SU-DHL-6 (cell line): ENCODE data around the gene OVOL1.

ENCODE experiments used
- H2AFZ ChIP-seq: fragments of 200-600 bp; sonication (generic); 2 replicates; pipeline ENCODE4 v1.6.1; 2014; ENCODE audit warnings: low read depth, mild to moderate bottlenecking, moderate library complexity, mixed read lengths, antibody characterized with exemption, low read length; ENCODE audit not compliant: severe bottlenecking
- H3F3A ChIP-seq: fragments of 200-600 bp; shearing (Covaris generic); 2 replicates; pipeline ENCODE4 v1.6.0; 2016; ENCODE audit warnings: antibody characterized with exemption, mild to moderate bottlenecking; ENCODE audit not compliant: insufficient read depth
- H3K27ac ChIP-seq: fragments of 200-600 bp; sonication (generic); 2 replicates; pipeline ENCODE4 v1.5.1; 2016; ENCODE audit warnings: low read depth, mild to moderate bottlenecking, low read length, moderate library complexity, mixed read lengths
- H3K27me3 ChIP-seq: fragments of 200-600 bp; sonication (generic), shearing (Covaris generic); 2 replicates; pipeline ENCODE4 v1.6.0; 2014; ENCODE audit warnings: mild to moderate bottlenecking, low read length
- H3K36me3 ChIP-seq: fragments of 200-600 bp; sonication (generic); 2 replicates; pipeline ENCODE4 v1.6.1; 2014; ENCODE audit warnings: mild to moderate bottlenecking, low read length, mixed read lengths
- H3K4me2 ChIP-seq: fragments of 300-600, 200-600 bp; shearing (Covaris generic), sonication (generic); 2 replicates; pipeline ENCODE4 v1.6.0; 2014; ENCODE audit warnings: low read length, low read depth, mild to moderate bottlenecking; ENCODE audit not compliant: poor library complexity, severe bottlenecking
- H3K4me3 ChIP-seq: fragments of 200-600 bp; sonication (generic); 2 replicates; pipeline ENCODE4 v1.5.1; 2014; ENCODE audit warnings: antibody characterized with exemption, low read length, mild to moderate bottlenecking, mixed read lengths; ENCODE audit not compliant: insufficient read depth, poor library complexity, severe bottlenecking
- H3K79me2 ChIP-seq: fragments of 200-600 bp; sonication (generic); 2 replicates; pipeline ENCODE4 v1.6.1; 2014; ENCODE audit warnings: mild to moderate bottlenecking, low read length, moderate library complexity; ENCODE audit not compliant: insufficient read depth
- H3K9ac ChIP-seq: fragments of 200-600 bp; sonication (generic); 2 replicates; pipeline ENCODE4 v1.7.0; 2014; ENCODE audit warnings: mild to moderate bottlenecking, low read length
- H3K9me2 ChIP-seq: fragments of 200-600 bp; sonication (generic); replicated peaks from 2 replicates; pipeline ENCODE4 v1.6.1; 2014; ENCODE audit warnings: low read length; ENCODE audit not compliant: insufficient read depth
- H3K9me3 ChIP-seq: fragments of 200-600 bp; sonication (generic); 2 replicates; pipeline ENCODE4 v1.6.1; 2014; ENCODE audit warnings: low read length, mixed read lengths; ENCODE audit not compliant: insufficient read depth
- H4K20me1 ChIP-seq: fragments of 200-600 bp; sonication (generic); 2 replicates; pipeline ENCODE4 v1.6.1; 2014; ENCODE audit warnings: low read depth, mild to moderate bottlenecking, antibody characterized with exemption, low read length, moderate library complexity, mixed read lengths
- CTCF ChIP-seq: fragments of 200-600 bp; sonication (generic); IDR thresholded peaks from one replicate; pipeline ENCODE4 v1.5.1; 2017; ENCODE audit warnings: antibody characterized with exemption, mild to moderate bottlenecking, low read length, moderate library complexity; ENCODE audit not compliant: insufficient read depth, poor library complexity, severe bottlenecking
- EZH2phosphoT487 ChIP-seq: fragments of 200-600 bp; sonication (generic), shearing (Covaris generic); conservative IDR thresholded peaks from 2 replicates; pipeline ENCODE4 v1.6.1; 2018; ENCODE audit warnings: mild to moderate bottlenecking, antibody characterized with exemption, low read length, moderate library complexity, mixed read lengths

OVOL1 gene

GRCh38 chr11:65806979-65807378 is 20.1 kb downstream of the OVOL1 start:
- H2AFZ ChIP-seq = no peak overlapping the region
- no peak overlapping the region for H3K4me2 ChIP-seq
- H3K9ac ChIP-seq = no peak overlapping the region
- H3K9me3 ChIP-seq = no peaks in the 10 kb centered on the region
- no peak overlapping the region for H3K27ac ChIP-seq
- no peaks in the 10 kb centered on the region for H3F3A ChIP-seq
- no peaks in the 10 kb centered on the region for H3K9me2 ChIP-seq
- no peaks in the 10 kb centered on the region for H3K36me3 ChIP-seq
- no peaks in the 10 kb centered on the region for H3K79me2 ChIP-seq
- TF ChIP-seq EZH2phosphoT487 = no peak
- no peak for TF ChIP-seq CTCF
- no peak overlapping the region for H3K4me3 ChIP-seq
- H3K27me3 ChIP-seq = no peaks in the 10 kb centered on the region
- no peaks in the 10 kb centered on the region for H4K20me1 ChIP-seq

- Histone ChIP-seq H3K36me3 (no peaks in the 10 kb centered on the region), H3K9ac (no peak overlapping the region), H3K27ac (no peak overlapping the region), H3K9me2 (no peaks in the 10 kb centered on the region), H3K27me3 (no peaks in the 10 kb centered on the region), H3K4me3 (no peak overlapping the region), H3F3A (no peaks in the 10 kb centered on the region), H3K4me2 (no peak overlapping the region), H2AFZ (no peak overlapping the region), H3K9me3 (no peaks in the 10 kb centered on the region), H4K20me1 (no peaks in the 10 kb centered on the region), H3K79me2 (no peaks in the 10 kb centered on the region)
- no peak for TF ChIP-seq CTCF
- no peak for TF ChIP-seq EZH2phosphoT487
These were observed 22.0 kb downstream of the OVOL1 start for GRCh38 chr11:65808744-65809341.

- TF ChIP-seq EZH2phosphoT487 (no peak), CTCF (no peak)
- H3K27me3 ChIP-seq = no peaks in the 10 kb centered on the region
- no peaks in the 10 kb centered on the region for H4K20me1 ChIP-seq
- H3K4me2 ChIP-seq = no peak overlapping the region
- no peak overlapping the region for H3K27ac ChIP-seq
- no peaks in the 10 kb centered on the region for H3K9me2 ChIP-seq
- no peaks in the 10 kb centered on the region for H3K9me3 ChIP-seq
- no peaks in the 10 kb centered on the region for H3K36me3 ChIP-seq
- H3K4me3 ChIP-seq = no peak overlapping the region
- H3K9ac ChIP-seq = no peak overlapping the region
- H3F3A ChIP-seq = no peaks in the 10 kb centered on the region
- H2AFZ ChIP-seq = no peak overlapping the region
- H3K79me2 ChIP-seq = no peaks in the 10 kb centered on the region
These were observed 22.6 kb downstream of the OVOL1 start for GRCh38 chr11:65809496-65809895.
